K562 (cell line): ENCODE data around the gene PTPN5. TPM values are rescaled to one million over a fixed set of nuclear protein-coding genes. Genes with fewer than 3 reads are reported as not detected.
"Not testable (repeated sequence)": the region's sequence is repeated elsewhere in the genome, so short reads cannot be mapped to it uniquely, and the experiment has no call there.

ENCODE experiments used
- MGA ChIP-seq: fragments of 450-650 bp; IDR thresholded peaks from 2 replicates; pipeline ENCODE4 v1.6.1; 2016; ENCODE audit warnings: mild to moderate bottlenecking, moderate library complexity
- NFE2L1 ChIP-seq: fragments of 450-650 bp; IDR thresholded peaks from 2 replicates; pipeline ENCODE4 v1.6.1; 2016; ENCODE audit warnings: missing genetic modification characterization, low read depth, mild to moderate bottlenecking, missing compliant biosample characterization, moderate library complexity, borderline replicate concordance
- NR2C1 ChIP-seq, 2 experiments: fragments of 450-650 bp; IDR thresholded peaks; 2 replicates each; pipeline ENCODE4 v1.6.1; 2017; ENCODE audit warnings: mild to moderate bottlenecking in 2 of 2, antibody characterized with exemption in 1 of 2, inconsistent platforms in 1 of 2, missing compliant biosample characterization in 1 of 2, missing genetic modification characterization in 1 of 2
- polyA plus RNA-seq, 8 experiments: library from polyadenylated mRNA; depleted of rRNA in 4 of 8; stranded (reverse) in 5 of 8; unstranded in 3 of 8; fragments of >200 nt; fragmentation: Nextera tagmentation in 2 of 8; fragmentation: Illumina TruSeq in 1 of 8; extraction: Ambion mirVana in 2 of 8; extraction: Trizol in 1 of 8; gene quantifications; 2 replicates each; pipeline versions ENCODE4 v1.2.1 to v1.2.3, GENCODE V29; 2011 to 2014; ENCODE audit warnings: inconsistent platforms in 1 of 8, missing spikeins in 1 of 8
- total RNA-seq, 7 experiments: library from RNA; depleted of rRNA in 6 of 7; stranded (reverse); fragments of >200 nt in 6 of 7; fragmentation: Illumina TruSeq in 2 of 7; extraction: Trizol in 2 of 7; gene quantifications; 2 replicates each; pipeline versions ENCODE4 v1.2.1 to v1.2.3, GENCODE V29; 2011 to 2021; ENCODE audit warnings: low replicate concordance in 1 of 7
- TF ChIP-seq, protein P1 (sequence below): fragments of 250-450 bp; sonication (Bioruptor Pico); IDR thresholded peaks from 2 replicates; pipeline ENCODE4 v1.4.0; 2020; ENCODE audit warnings: mild to moderate bottlenecking

Gene PTPN5
- total and polyA plus RNA-seq, 9 of the 15 experiments (the other 6 are each of a cell fraction or from before 2014, with no cell fraction given) = not detected

DNA sequence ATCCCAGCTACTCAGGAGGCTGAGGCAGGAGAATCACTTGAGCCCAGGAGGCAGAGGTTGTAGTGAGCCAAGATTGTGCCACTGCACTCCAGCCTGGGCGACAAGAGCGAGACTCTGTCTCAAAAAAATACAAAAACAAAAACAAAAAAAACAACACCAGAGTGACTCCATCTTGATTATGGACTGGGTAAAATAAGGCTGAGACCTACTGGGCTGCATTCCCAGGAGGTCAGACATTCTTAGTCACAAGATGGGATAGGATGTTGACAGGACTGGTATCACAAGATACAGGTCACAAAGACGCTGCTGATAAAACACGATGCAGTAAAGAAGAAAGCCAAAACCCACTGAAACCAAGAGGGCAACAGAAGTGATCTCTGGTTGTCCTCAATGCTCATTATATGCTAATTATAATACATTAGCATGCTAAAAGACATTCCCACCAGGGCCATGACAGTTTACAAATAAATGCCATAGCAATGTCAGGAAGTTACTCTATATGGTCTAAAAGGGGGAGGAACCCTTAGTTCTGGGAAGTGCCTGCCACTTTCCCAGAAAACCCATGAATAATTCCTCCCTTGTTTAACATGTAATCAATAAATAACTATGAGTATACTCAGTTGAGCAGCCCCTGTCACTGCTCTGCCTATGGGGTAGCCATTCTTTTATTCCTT, 100.0 kb downstream of the PTPN5 start (continued):
- TF ChIP-seq MGA = 0 out of 2 replicates have a peak, but pooled peaks have one; percentile 2
- TF ChIP-seq, protein P1, sequence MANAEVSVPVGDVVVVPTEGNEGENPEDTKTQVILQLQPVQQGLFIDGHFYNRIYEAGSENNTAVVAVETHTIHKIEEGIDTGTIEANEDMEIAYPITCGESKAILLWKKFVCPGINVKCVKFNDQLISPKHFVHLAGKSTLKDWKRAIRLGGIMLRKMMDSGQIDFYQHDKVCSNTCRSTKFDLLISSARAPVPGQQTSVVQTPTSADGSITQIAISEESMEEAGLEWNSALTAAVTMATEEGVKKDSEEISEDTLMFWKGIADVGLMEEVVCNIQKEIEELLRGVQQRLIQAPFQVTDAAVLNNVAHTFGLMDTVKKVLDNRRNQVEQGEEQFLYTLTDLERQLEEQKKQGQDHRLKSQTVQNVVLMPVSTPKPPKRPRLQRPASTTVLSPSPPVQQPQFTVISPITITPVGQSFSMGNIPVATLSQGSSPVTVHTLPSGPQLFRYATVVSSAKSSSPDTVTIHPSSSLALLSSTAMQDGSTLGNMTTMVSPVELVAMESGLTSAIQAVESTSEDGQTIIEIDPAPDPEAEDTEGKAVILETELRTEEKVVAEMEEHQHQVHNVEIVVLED (CRISPR knock-in tag) = peak; percentile 44; the same call in 1 of the 2 replicates
- TF ChIP-seq NFE2L1 (tag) = peak; percentile 65
- TF ChIP-seq NR2C1 (IDR thresholded peaks at IDR 0.05) = not testable (repeated sequence)
- peak; percentile 87 for TF ChIP-seq NR2C1 (tag; IDR thresholded peaks at IDR 0.05)
